GM13977 (cell line): Measurements from ENCODE around the gene ENPP7.

Source experiments
- DNase-seq: peaks from one replicate; pipeline ENCODE4 v3.0.0; 2012; ENCODE audit warnings: low spot score
- in situ Hi-C: fragments of 300-500 bp; cut with MboI; formaldehyde crosslinking; loops from one replicate; pipeline ENCODE4 v1.12.0; 2022; ENCODE audit warnings: low sequenced_read_pairs, low pct_unique_long_range_greater_than_20kb, mixed read lengths, inconsistent platforms; ENCODE audit not compliant: unreplicated experiment
- TF ChIP-seq, protein P1 (sequence below): IDR thresholded peaks from 2 replicates; pipeline ENCODE4 v1.5.1; 2012; ENCODE audit warnings: mild to moderate bottlenecking, control low read depth; ENCODE audit not compliant: insufficient read depth; ENCODE audit errors: extremely low read depth, missing control alignments

Gene ENPP7

DNA sequence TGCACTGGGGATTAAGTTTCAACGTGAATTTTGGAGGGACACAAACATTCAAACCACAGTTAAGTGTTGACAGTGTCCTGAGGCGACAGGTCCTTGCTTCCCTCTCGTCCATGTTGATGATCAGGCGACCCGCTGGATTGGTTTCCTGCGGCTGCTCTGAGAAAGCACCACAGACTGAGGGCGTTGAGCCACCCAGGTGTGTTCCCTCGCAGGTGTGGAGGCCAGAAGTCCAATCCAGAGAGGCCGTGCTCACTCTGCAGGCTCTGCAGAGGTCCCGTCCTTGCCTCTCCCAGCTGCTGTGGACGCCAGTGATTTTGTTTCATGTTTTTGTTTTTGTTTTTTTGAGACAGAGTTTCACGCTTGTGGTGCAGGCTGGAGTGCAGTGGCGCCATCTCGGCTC lies 24.8 kb downstream of the ENPP7 start:
- DNase-seq, result no peak
- TF ChIP-seq, protein P1, sequence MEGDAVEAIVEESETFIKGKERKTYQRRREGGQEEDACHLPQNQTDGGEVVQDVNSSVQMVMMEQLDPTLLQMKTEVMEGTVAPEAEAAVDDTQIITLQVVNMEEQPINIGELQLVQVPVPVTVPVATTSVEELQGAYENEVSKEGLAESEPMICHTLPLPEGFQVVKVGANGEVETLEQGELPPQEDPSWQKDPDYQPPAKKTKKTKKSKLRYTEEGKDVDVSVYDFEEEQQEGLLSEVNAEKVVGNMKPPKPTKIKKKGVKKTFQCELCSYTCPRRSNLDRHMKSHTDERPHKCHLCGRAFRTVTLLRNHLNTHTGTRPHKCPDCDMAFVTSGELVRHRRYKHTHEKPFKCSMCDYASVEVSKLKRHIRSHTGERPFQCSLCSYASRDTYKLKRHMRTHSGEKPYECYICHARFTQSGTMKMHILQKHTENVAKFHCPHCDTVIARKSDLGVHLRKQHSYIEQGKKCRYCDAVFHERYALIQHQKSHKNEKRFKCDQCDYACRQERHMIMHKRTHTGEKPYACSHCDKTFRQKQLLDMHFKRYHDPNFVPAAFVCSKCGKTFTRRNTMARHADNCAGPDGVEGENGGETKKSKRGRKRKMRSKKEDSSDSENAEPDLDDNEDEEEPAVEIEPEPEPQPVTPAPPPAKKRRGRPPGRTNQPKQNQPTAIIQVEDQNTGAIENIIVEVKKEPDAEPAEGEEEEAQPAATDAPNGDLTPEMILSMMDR, result no peak
- in situ Hi-C loops, result no loop called here

DNA sequence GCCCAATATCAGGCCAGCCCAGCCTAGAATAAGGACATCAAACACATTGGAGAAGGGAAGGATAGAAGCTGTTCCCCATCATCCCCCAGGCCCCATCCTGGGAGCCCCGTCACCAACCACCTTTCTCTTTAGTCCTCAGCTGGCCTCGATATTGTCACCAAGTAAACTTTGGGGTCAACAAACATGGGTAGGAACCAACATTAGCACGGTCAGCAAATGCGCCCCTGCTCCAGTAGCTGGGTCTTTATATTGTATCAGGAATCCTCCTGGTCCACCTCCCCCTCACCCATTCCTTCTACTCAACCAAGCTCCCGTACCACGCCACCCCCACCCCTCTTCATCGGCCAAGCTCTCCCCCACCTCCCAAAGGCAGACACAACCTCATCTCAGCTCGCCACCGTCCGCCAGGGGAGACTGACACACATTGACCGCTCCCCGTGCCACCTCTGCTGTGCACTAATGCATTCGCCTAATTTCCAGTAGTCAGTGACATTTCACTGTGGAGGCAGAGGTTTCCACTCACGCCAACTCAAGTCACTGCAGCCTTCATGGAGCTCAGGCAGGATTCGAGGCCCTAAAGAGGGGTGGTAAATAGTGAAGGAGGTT lies 26.5 kb downstream of the ENPP7 start:
- TF ChIP-seq, protein P1, result no peak
- DNase-seq, result no peak
- in situ Hi-C loops, result no loop called here

GRCh38 chr17:79758271-79758670 lies 27.5 kb downstream of the ENPP7 start:
- TF ChIP-seq, protein P1, result no peak
- in situ Hi-C loops, result no loop called here
- DNase-seq, result no peak

DNA sequence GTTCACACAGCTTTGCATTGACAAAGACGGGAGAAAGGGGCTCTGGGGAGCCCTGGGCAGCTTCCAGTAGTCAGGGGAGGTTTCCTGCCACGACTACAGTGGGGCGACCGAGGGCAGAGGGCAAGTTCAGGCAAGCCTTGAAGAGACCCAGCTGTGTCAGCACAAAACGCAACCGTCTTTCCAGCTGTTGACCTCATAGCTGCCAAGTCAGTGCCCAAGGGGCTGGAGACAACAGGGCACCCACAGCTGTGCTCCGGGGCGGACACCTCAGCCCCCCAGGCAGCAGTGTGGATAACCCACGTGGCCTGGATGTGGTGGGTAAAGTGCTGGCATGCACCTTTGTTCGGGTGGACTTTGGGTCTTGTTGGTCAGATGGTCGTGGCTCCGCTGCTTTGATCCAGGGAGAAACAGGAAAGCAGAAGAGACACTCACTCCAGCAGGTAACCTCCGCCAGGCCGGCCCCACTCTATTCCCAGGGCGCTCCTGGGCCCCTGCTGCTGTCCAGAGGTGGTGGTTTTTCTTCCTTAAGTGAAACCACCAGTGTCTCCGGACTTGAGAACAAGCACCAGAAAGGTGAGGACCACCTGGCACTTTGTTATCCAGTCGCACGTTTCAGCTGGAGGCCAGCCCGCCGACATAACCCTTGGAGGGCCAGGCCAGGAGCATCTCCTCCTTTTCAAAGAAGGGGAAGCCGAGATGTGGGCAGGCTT lies 29.6 kb downstream of the ENPP7 start:
- TF ChIP-seq, protein P1, result no peak
- in situ Hi-C loops, result no loop called here
- DNase-seq, result no peak

DNA sequence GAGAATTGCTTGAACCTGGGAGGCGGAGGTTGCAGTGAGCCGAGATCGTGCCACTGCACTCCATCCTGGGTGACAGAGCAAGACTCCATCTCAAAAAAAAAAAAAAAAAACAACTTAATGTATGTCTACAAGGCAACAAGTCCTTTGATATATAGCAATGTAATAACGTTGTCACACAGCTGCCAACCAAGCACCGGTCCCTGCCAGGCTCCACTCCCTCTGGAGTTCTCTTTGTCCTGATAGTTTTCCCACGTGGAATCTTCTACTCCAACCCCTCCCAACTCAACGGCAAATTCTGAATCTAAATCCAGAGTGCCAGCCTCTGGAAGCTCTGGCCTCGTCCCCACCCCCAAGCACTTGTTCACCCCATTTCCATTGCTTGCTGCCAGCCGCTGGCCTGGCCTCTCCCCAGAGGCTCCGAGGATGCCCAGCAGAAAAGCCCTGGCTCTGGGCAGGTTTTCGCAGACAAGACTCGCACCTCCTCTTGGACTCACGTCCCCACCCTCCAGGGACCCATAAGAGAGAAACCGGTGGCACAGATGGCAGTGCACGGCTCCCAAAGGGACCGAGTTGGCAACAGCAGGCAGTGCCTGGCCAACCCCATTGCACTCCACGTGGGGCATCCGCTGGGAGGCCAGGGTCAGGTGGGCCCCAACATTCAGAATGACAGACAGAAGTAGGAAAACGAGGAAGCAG lies 31.3 kb downstream of the ENPP7 start:
- TF ChIP-seq, protein P1, result no peak
- no peak for DNase-seq
- in situ Hi-C loops, result no loop called here

DNA sequence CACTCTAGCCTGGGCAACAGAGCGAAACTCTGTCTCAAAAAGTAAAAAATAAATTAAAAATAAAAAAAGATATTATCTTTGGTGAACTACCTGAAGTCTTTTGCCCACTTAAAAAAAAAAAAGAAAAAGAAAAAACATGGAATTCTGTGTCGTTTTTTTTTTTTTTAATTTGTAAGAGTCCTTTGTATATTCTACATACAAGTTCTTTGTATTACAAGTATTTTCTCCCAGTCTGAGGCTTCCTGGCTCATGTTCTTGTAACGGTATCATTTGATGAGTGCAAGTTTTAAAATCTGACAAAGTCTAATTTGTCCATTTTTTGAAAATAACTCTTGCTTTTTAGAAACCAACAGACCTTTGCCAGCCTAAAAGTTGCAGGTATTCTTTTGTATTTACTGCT lies 35.0 kb downstream of the ENPP7 start:
- TF ChIP-seq, protein P1, result no peak
- DNase-seq, result no peak
- in situ Hi-C loops, result no loop called here
